Measurements from ENCODE around the gene SMIM5. TPM values are rescaled to one million over a fixed set of nuclear protein-coding genes. Genes with fewer than 3 reads are reported as not detected.
A peak's percentile ranks its signal among the peaks of the same experiment; 100 is the strongest.

The SMIM5 gene
- total RNA-seq, 2 experiments from 2014 or later = 0.06 TPM; not detected in 1

DNA sequence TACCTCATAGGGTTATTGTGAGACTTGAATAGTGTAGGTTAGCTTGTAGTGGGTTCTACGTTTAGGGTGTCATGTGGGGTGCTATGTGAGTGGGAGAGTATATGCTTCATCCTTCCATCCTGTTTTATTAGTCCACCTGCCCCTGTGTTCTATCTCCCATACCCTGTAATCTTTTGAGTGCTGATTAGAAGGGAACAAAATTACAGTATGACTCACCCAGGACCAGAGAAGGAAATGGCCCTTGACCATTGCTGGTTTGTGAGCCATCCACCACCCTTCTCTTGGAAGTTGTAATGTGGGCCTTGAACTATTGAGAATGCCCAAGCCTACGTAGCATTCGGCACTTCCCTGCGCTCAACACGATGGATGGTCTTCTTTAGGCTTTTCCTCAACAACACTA, 51.0 kb downstream of the SMIM5 start:
- H3K4me1 ChIP-seq (ENCODE audit: insufficient read depth, low read length, poor library complexity, severe bottlenecking) = peaks cover 44% of the 10 kb centered on the region
- H3K4me3 ChIP-seq (ENCODE audit: low read depth, low read length, poor library complexity, severe bottlenecking) = no peak overlapping the region
- no peaks in the 10 kb centered on the region for H4K20me1 ChIP-seq (ENCODE audit: insufficient read depth, low read length)
- H3K79me2 ChIP-seq (ENCODE audit: insufficient read depth, low read depth, low read length) = peaks cover 62% of the 10 kb centered on the region
- no peak overlapping the region for H3K27ac ChIP-seq (ENCODE audit: low read depth, low read length, poor library complexity, severe bottlenecking)
- H2AFZ ChIP-seq (ENCODE audit: low read length) = no peak overlapping the region
- intact Hi-C loops (cut with micrococcal nuclease; ENCODE audit: unreplicated experiment) = no loop called here
- TF ChIP-seq EZH2phosphoT487 (IDR thresholded peaks at IDR 0.05; ENCODE audit: borderline replicate concordance, low read depth, low read length) = no peak
- TF ChIP-seq, protein P1, sequence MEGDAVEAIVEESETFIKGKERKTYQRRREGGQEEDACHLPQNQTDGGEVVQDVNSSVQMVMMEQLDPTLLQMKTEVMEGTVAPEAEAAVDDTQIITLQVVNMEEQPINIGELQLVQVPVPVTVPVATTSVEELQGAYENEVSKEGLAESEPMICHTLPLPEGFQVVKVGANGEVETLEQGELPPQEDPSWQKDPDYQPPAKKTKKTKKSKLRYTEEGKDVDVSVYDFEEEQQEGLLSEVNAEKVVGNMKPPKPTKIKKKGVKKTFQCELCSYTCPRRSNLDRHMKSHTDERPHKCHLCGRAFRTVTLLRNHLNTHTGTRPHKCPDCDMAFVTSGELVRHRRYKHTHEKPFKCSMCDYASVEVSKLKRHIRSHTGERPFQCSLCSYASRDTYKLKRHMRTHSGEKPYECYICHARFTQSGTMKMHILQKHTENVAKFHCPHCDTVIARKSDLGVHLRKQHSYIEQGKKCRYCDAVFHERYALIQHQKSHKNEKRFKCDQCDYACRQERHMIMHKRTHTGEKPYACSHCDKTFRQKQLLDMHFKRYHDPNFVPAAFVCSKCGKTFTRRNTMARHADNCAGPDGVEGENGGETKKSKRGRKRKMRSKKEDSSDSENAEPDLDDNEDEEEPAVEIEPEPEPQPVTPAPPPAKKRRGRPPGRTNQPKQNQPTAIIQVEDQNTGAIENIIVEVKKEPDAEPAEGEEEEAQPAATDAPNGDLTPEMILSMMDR (conservative IDR thresholded peaks at IDR 0.05; ENCODE audit: low read length) = no peak
- H3K9me2 ChIP-seq (ENCODE audit: insufficient read depth, low read length) = no peaks in the 10 kb centered on the region
- no peak for DNase-seq (ENCODE audit: low spot score)
- no TSS peak for BruUV-seq (replicated peaks)
- CTCF ChIA-PET (ENCODE audit: unreplicated experiment) = interaction anchor here (0.5 kb wide), 1 partner anchor 59 kb away, joined by 3 read pairs; no protein-coding TSS in a partner anchor
- peaks cover 87% of the 10 kb centered on the region for H3K36me3 ChIP-seq (ENCODE audit: insufficient read depth, low read length)
- H3K9me3 ChIP-seq (ENCODE audit: low read length) = no peaks in the 10 kb centered on the region
- H3K4me2 ChIP-seq (ENCODE audit: low read length) = no peak overlapping the region
- POLR2A ChIA-PET = interaction anchor here (0.5 to 1.5 kb wide), 4 partner anchors 18 to 182 kb away, joined by 3 to 5 read pairs (median 4); no protein-coding TSS in a partner anchor

DNA sequence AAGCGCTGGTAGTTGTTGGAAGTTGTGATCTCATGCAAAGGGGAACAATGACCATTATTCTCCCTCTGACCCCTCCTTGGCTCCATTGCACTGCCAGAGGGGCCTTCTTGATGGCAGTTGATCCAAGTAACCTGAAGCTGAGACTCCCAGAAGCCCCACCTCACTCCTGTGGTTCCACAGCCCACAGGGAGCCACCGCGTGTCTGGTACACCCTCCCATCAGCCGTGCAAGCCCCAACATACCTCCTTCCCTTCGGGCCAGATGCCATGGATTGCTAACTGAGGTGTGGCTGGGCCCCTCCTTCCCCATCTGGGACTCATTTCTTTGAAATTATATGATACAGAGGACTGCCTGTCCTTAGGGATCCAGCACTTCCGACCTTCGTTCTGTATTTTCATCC, 51.7 kb downstream of the SMIM5 start:
- no peak overlapping the region for H2AFZ ChIP-seq (ENCODE audit: low read length)
- no peak overlapping the region for H3K4me2 ChIP-seq (ENCODE audit: low read length)
- H3K9me2 ChIP-seq (ENCODE audit: insufficient read depth, low read length) = no peaks in the 10 kb centered on the region
- peaks cover 81% of the 10 kb centered on the region for H3K36me3 ChIP-seq (ENCODE audit: insufficient read depth, low read length)
- no peaks in the 10 kb centered on the region for H3K9me3 ChIP-seq (ENCODE audit: low read length)
- CTCF ChIA-PET (ENCODE audit: unreplicated experiment) = no interaction called here
- no peaks in the 10 kb centered on the region for H4K20me1 ChIP-seq (ENCODE audit: insufficient read depth, low read length)
- TF ChIP-seq, protein P1 (conservative IDR thresholded peaks at IDR 0.05; ENCODE audit: low read length) = no peak
- no peak for TF ChIP-seq EZH2phosphoT487 (IDR thresholded peaks at IDR 0.05; ENCODE audit: borderline replicate concordance, low read depth, low read length)
- peaks cover 64% of the 10 kb centered on the region for H3K79me2 ChIP-seq (ENCODE audit: insufficient read depth, low read depth, low read length)
- POLR2A ChIA-PET = interaction anchor here (0.7 kb wide), 1 partner anchor 53 kb away, joined by 3 read pairs; no protein-coding TSS in a partner anchor
- intact Hi-C loops (cut with micrococcal nuclease; ENCODE audit: unreplicated experiment) = no loop called here
- H3K4me3 ChIP-seq (ENCODE audit: low read depth, low read length, poor library complexity, severe bottlenecking) = no peak overlapping the region
- no peak overlapping the region for H3K27ac ChIP-seq (ENCODE audit: low read depth, low read length, poor library complexity, severe bottlenecking)
- H3K4me1 ChIP-seq (ENCODE audit: insufficient read depth, low read length, poor library complexity, severe bottlenecking) = peaks cover 51% of the 10 kb centered on the region
- no peak for DNase-seq (ENCODE audit: low spot score)
- no TSS peak for BruUV-seq (replicated peaks)

DNA sequence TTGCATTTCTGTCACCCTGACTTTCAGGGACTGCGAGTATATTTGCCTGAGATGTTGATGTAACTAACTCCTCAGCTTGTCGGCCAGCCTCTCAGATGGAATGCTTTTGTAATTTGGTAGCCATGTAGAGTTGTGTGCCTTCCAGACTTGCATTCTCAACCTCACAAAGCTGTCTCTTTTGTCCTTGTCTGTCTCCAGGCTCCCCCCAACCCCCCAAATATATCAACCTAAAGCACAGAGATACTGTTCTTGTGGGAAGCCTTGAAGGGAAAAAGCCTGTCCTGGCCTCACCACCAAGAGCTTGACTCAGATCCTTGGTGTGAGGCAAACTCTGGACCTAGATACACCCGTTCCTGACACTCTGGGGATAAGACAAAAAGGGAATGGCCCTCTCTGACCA, 52.3 kb downstream of the SMIM5 start:
- Histone ChIP-seq H3K36me3 (ENCODE audit: insufficient read depth, low read length) (peaks cover 80% of the 10 kb centered on the region), H3K79me2 (ENCODE audit: insufficient read depth, low read depth, low read length) (peaks cover 70% of the 10 kb centered on the region), H4K20me1 (ENCODE audit: insufficient read depth, low read length) (no peaks in the 10 kb centered on the region), H3K9me3 (ENCODE audit: low read length) (no peaks in the 10 kb centered on the region), H3K27ac (ENCODE audit: low read depth, low read length, poor library complexity, severe bottlenecking) (peak overlapping the region; percentile 97), H3K4me2 (ENCODE audit: low read length) (peak overlapping the region; percentile 37), H2AFZ (ENCODE audit: low read length) (no peak overlapping the region), H3K9me2 (ENCODE audit: insufficient read depth, low read length) (no peaks in the 10 kb centered on the region), H3K4me3 (ENCODE audit: low read depth, low read length, poor library complexity, severe bottlenecking) (no peak overlapping the region), H3K4me1 (ENCODE audit: insufficient read depth, low read length, poor library complexity, severe bottlenecking) (peaks cover 56% of the 10 kb centered on the region)
- CTCF ChIA-PET (ENCODE audit: unreplicated experiment) = interaction anchor here (0.6 kb wide), 1 partner anchor 35 kb away, joined by 3 read pairs; the partner anchor contains the start of gene ITGB4
- POLR2A ChIA-PET = interaction anchor here (0.6 to 0.9 kb wide), 3 partner anchors 8 to 53 kb away, joined by 3 to 6 read pairs (median 3); no protein-coding TSS in a partner anchor
- BruUV-seq (replicated peaks) = no TSS peak
- DNase-seq (ENCODE audit: low spot score) = no peak
- no peak for TF ChIP-seq EZH2phosphoT487 (IDR thresholded peaks at IDR 0.05; ENCODE audit: borderline replicate concordance, low read depth, low read length)
- TF ChIP-seq, protein P1 (conservative IDR thresholded peaks at IDR 0.05; ENCODE audit: low read length) = no peak
- intact Hi-C loops (cut with micrococcal nuclease; ENCODE audit: unreplicated experiment) = no loop called here

All from OCI-LY7 (cell line).